Measurements from ENCODE around the gene DNAJC11. TPM values are rescaled to one million over a fixed set of nuclear protein-coding genes. Genes with fewer than 3 reads are reported as not detected.

The DNAJC11 gene
- total RNA-seq, 1 donor from 2014 or later, result 47.6 TPM

GRCh38 chr1:6619045-6619444 is 82.6 kb downstream of the DNAJC11 start:
- TF ChIP-seq EZH2phosphoT487 (IDR thresholded peaks at IDR 0.05) (no peak), EZH2 (IDR thresholded peaks at IDR 0.05) (no peak)
- TF ChIP-seq, protein P1, sequence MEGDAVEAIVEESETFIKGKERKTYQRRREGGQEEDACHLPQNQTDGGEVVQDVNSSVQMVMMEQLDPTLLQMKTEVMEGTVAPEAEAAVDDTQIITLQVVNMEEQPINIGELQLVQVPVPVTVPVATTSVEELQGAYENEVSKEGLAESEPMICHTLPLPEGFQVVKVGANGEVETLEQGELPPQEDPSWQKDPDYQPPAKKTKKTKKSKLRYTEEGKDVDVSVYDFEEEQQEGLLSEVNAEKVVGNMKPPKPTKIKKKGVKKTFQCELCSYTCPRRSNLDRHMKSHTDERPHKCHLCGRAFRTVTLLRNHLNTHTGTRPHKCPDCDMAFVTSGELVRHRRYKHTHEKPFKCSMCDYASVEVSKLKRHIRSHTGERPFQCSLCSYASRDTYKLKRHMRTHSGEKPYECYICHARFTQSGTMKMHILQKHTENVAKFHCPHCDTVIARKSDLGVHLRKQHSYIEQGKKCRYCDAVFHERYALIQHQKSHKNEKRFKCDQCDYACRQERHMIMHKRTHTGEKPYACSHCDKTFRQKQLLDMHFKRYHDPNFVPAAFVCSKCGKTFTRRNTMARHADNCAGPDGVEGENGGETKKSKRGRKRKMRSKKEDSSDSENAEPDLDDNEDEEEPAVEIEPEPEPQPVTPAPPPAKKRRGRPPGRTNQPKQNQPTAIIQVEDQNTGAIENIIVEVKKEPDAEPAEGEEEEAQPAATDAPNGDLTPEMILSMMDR (IDR thresholded peaks at IDR 0.05), result no peak
- H3K4me2 ChIP-seq, result no peak overlapping the region
- H3K36me3 Mint-ChIP-seq, result peaks cover 26% of the 10 kb centered on the region
- peaks cover 30% of the 10 kb centered on the region for H3F3A ChIP-seq (ENCODE audit: low read depth)
- no peaks in the 10 kb centered on the region for H3K27me3 ChIP-seq
- no peak overlapping the region for H3K9ac ChIP-seq
- no peak overlapping the region for H3K4me3 Mint-ChIP-seq
- H3K27me3 Mint-ChIP-seq (ENCODE audit: insufficient read depth, low read depth), result no peaks in the 10 kb centered on the region
- no peaks in the 10 kb centered on the region for H3K9me3 ChIP-seq (ENCODE audit: low read depth)
- no peak overlapping the region for H3K27ac ChIP-seq
- H3K4me1 ChIP-seq, result peaks cover 8% of the 10 kb centered on the region
- peaks cover 12% of the 10 kb centered on the region for H3K4me1 Mint-ChIP-seq
- H3K4me3 ChIP-seq, result no peak overlapping the region
- H3K27ac Mint-ChIP-seq, result no peak overlapping the region
- H2AFZ ChIP-seq (replicated peaks), result no peak overlapping the region
- H4K20me1 ChIP-seq (ENCODE audit: low read depth), result peaks cover 88% of the 10 kb centered on the region
- H3K79me2 ChIP-seq (ENCODE audit: low read depth), result peaks cover 93% of the 10 kb centered on the region
- H3K9me3 Mint-ChIP-seq, result no peaks in the 10 kb centered on the region
- no peak for DNase-seq (ENCODE audit: low spot score)
- no peaks in the 10 kb centered on the region for H3K36me3 ChIP-seq

DNA sequence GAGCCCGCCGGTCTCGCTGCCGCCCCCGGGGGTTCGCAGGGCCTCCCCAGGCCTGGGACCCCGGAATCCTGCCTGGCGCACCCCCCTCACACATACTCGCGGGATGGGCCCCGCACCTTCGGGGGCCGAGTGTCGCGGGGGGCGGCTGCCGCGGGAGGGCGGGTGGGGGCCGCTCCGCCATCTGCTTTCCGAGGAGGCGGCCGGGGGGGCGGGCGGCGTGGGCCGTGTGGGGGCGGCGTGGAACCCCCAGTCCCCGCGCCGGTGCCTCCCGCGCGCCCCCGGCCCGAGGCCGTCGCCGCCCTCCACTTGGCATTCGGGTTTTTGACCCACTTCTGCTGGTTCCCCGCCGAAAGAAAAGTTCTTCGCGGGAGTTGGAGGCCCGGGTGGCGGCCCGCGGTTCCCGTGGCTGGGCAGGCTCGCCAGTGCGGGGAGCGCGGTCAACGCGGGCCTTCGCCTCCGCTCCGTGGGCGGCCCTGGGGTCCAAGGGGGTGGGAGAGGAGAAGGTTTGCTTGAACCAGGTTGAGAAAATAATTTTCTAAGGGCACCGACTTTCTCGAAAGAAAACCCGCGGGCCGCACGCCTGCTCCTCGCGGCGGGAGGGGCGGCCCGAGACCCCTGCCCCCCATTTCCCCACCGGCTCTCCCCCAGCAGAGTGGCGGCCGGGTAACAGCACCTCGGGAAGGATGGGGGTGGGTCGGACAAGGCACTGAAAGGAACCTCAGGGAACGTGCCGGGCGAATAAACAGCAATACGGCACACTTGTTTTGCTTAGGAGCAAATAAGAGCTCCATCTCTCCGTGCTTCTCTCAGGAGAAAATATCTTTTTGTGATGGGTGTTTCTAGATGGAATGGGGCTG is 86.5 kb downstream of the DNAJC11 start:
- Mint-ChIP-seq H3K9me3 (no peaks in the 10 kb centered on the region), H3K27ac (peak overlapping the region; percentile 91), H3K4me3 (peak overlapping the region; percentile 91), H3K27me3 (ENCODE audit: insufficient read depth, low read depth) (peaks cover 8% of the 10 kb centered on the region), H3K4me1 (peaks cover 17% of the 10 kb centered on the region), H3K36me3 (peaks cover 19% of the 10 kb centered on the region)
- DNase-seq (ENCODE audit: low spot score), result peak; percentile 41
- Histone ChIP-seq H3K4me1 (peaks cover 8% of the 10 kb centered on the region), H3F3A (ENCODE audit: low read depth) (peaks cover 20% of the 10 kb centered on the region), H4K20me1 (ENCODE audit: low read depth) (peaks cover 60% of the 10 kb centered on the region), H2AFZ (replicated peaks) (no peak overlapping the region), H3K79me2 (ENCODE audit: low read depth) (peaks cover 66% of the 10 kb centered on the region), H3K9ac (peak overlapping the region; percentile 65), H3K27me3 (peaks cover 11% of the 10 kb centered on the region), H3K4me2 (peak overlapping the region; percentile 94), H3K36me3 (no peaks in the 10 kb centered on the region), H3K27ac (no peak overlapping the region), H3K4me3 (peak overlapping the region; percentile 99), H3K9me3 (ENCODE audit: low read depth) (no peaks in the 10 kb centered on the region)
- TF ChIP-seq EZH2phosphoT487 (IDR thresholded peaks at IDR 0.05), result no peak
- TF ChIP-seq, protein P1 (IDR thresholded peaks at IDR 0.05), result no peak
- no peak for TF ChIP-seq EZH2 (IDR thresholded peaks at IDR 0.05)

- H3K36me3 ChIP-seq, result no peaks in the 10 kb centered on the region
- peaks cover 25% of the 10 kb centered on the region for H3K4me1 Mint-ChIP-seq
- H3K4me1 ChIP-seq, result peaks cover 8% of the 10 kb centered on the region
- H3K27ac ChIP-seq, result peak overlapping the region; percentile 64
- H3K4me2 ChIP-seq, result peak overlapping the region; percentile 94
- H3K79me2 ChIP-seq (ENCODE audit: low read depth), result peaks cover 57% of the 10 kb centered on the region
- peak overlapping the region; percentile 99 for H3K4me3 ChIP-seq
- peaks cover 8% of the 10 kb centered on the region for H3K27me3 Mint-ChIP-seq (ENCODE audit: insufficient read depth, low read depth)
- H3K27ac Mint-ChIP-seq, result no peak overlapping the region
- H3K36me3 Mint-ChIP-seq, result peaks cover 17% of the 10 kb centered on the region
- peaks cover 11% of the 10 kb centered on the region for H3K27me3 ChIP-seq
- peak overlapping the region; percentile 65 for H3K9ac ChIP-seq
- H3F3A ChIP-seq (ENCODE audit: low read depth), result peaks cover 25% of the 10 kb centered on the region
- no peaks in the 10 kb centered on the region for H3K9me3 Mint-ChIP-seq
- H2AFZ ChIP-seq (replicated peaks), result no peak overlapping the region
- peak; percentile 78 for DNase-seq (ENCODE audit: low spot score)
- no peaks in the 10 kb centered on the region for H3K9me3 ChIP-seq (ENCODE audit: low read depth)
- no peak for TF ChIP-seq EZH2phosphoT487 (IDR thresholded peaks at IDR 0.05)
- TF ChIP-seq, protein P1 (IDR thresholded peaks at IDR 0.05), result no peak
- no peak for TF ChIP-seq EZH2 (IDR thresholded peaks at IDR 0.05)
- peak overlapping the region; percentile 90 for H3K4me3 Mint-ChIP-seq
- peaks cover 52% of the 10 kb centered on the region for H4K20me1 ChIP-seq (ENCODE audit: low read depth)
Observed at GRCh38 chr1:6614019-6614928, 87.3 kb downstream of the DNAJC11 start.

Data from neural progenitor cell (in vitro differentiated cells).